Naive thymus-derived CD4-positive, alpha-beta T cell (primary cell): ENCODE measurements around the gene CAD. TPM values are rescaled to one million over a fixed set of nuclear protein-coding genes. Genes with fewer than 3 reads are reported as not detected.

Experiments
- ATAC-seq: fragments of 150-1000 bp; cut with Tn5 transposase; 2 replicates; pipeline ENCODE4 v1.10.0; 2021; ENCODE audit warnings: mild to moderate bottlenecking, moderate library complexity
- CTCF ChIA-PET: fragments of 350-600 bp; sonication (Branson Sonifier 250); formaldehyde crosslinking; loops from one replicate; lab custom pipeline; 2021; ENCODE audit warnings: antibody characterized with exemption; lab: Charles Lee
- POLR2A ChIA-PET: fragments of 350-600 bp; sonication (Branson Sonifier 250); formaldehyde crosslinking; loops from one replicate; lab custom pipeline; 2021; ENCODE audit warnings: antibody characterized with exemption, inconsistent platforms; lab: Charles Lee
- DNase-seq, 9 donors: peaks; one replicate each; pipeline versions ENCODE4 v3.0.0 to v3.0.0-alpha.2; 2020 to 2022; ENCODE audit warnings: mixed read lengths in 1 of 9
- H3K27ac ChIP-seq: one replicate; pipeline ENCODE4 v1.7.0; 2013; ENCODE audit warnings: mild to moderate bottlenecking, low read depth, low read length, moderate library complexity
- H3K27me3 ChIP-seq, 2 donors: one replicate each; pipeline ENCODE4 v1.7.0; 2013; ENCODE audit warnings: low read length in 2 of 2, mild to moderate bottlenecking in 2 of 2, moderate library complexity in 2 of 2; ENCODE audit not compliant: control insufficient read depth in 2 of 2, insufficient read depth in 2 of 2
- H3K36me3 ChIP-seq, 3 experiments: 1 replicate in 2 of 3; 2 replicates in 1 of 3; pipeline ENCODE4 v1.7.0; 2013; ENCODE audit warnings: low read length in 3 of 3, mild to moderate bottlenecking in 3 of 3, moderate library complexity in 1 of 3; ENCODE audit not compliant: insufficient read depth in 3 of 3, control insufficient read depth in 2 of 3
- H3K4me1 ChIP-seq, 2 donors: one replicate each; pipeline ENCODE4 v1.7.0; 2013; ENCODE audit warnings: low read length in 2 of 2, mild to moderate bottlenecking in 2 of 2, moderate library complexity in 1 of 2; ENCODE audit not compliant: control insufficient read depth in 2 of 2, insufficient read depth in 2 of 2
- H3K4me3 ChIP-seq: 2 replicates; pipeline ENCODE4 v1.7.0; 2013; ENCODE audit warnings: mild to moderate bottlenecking, low read length
- H3K9me3 ChIP-seq, 3 experiments: 1 replicate in 2 of 3; 2 replicates in 1 of 3; pipeline ENCODE4 v1.7.0; 2013; ENCODE audit warnings: low read length in 3 of 3; ENCODE audit not compliant: control insufficient read depth in 2 of 3
- H3K27ac Mint-ChIP-seq, 9 donors: one replicate each; pipeline ENCODE4 v1.8.0; 2020 to 2022; ENCODE audit warnings: mixed read lengths in 9 of 9, mild to moderate bottlenecking in 8 of 9, moderate library complexity in 5 of 9, inconsistent platforms in 2 of 9
- H3K27me3 Mint-ChIP-seq, 5 donors: one replicate each; pipeline ENCODE4 v1.8.0; 2021 to 2022; ENCODE audit warnings: mixed read lengths in 5 of 5, mild to moderate bottlenecking in 1 of 5
- H3K36me3 Mint-ChIP-seq, 5 donors: one replicate each; pipeline ENCODE4 v1.8.0; 2020 to 2022; ENCODE audit warnings: mixed read lengths in 5 of 5, mild to moderate bottlenecking in 3 of 5, inconsistent platforms in 1 of 5
- H3K4me1 Mint-ChIP-seq, 7 donors: one replicate each; pipeline ENCODE4 v1.8.0; 2020 to 2022; ENCODE audit warnings: mixed read lengths in 7 of 7, mild to moderate bottlenecking in 3 of 7, inconsistent platforms in 1 of 7
- H3K4me3 Mint-ChIP-seq, 10 donors: one replicate each; pipeline ENCODE4 v1.8.0; 2020 to 2022; ENCODE audit warnings: mild to moderate bottlenecking in 10 of 10, mixed read lengths in 10 of 10, moderate library complexity in 6 of 10, inconsistent platforms in 2 of 10
- H3K9me3 Mint-ChIP-seq, 11 donors: one replicate each; pipeline ENCODE4 v1.8.0; 2020 to 2022; ENCODE audit warnings: mixed read lengths in 11 of 11, mild to moderate bottlenecking in 4 of 11, inconsistent platforms in 1 of 11, moderate library complexity in 1 of 11
- intact Hi-C, 2 donors: fragments of 100-400 bp; cut with micrococcal nuclease; formaldehyde crosslinking; loops; one replicate each; pipeline ENCODE4 v1.15.1; 2023
- polyA plus RNA-seq, 2 donors: library from polyadenylated mRNA; unstranded; fragments of 300-500 nt; fragmentation: Illumina TruSeq; gene quantifications; one replicate each; pipeline ENCODE4 v1.2.3, GENCODE V29; 2021
- total RNA-seq, 6 experiments: library from RNA in 5 of 6; stranded (reverse) in 5 of 6; gene quantifications; 1 replicate in 5 of 6; 2 replicates in 1 of 6; pipeline ENCODE4 v1.2.3 and lab custom pipeline; 2021 to 2026

Gene CAD
- total and polyA plus RNA-seq, 7 experiments from 2014 or later = 19.6 to 65.7 (median 35.7) TPM

GRCh38 chr2:27205206-27205605 lies 12.0 kb upstream of the CAD start:
- no peaks in the 10 kb centered on the region for H3K27me3 Mint-ChIP-seq
- DNase-seq (no peak), ATAC-seq (no peak)
- CTCF ChIA-PET = interaction anchor here (0.5 kb wide), 1 partner anchor 115 kb away, joined by 5 read pairs; no protein-coding TSS in a partner anchor
- no peak overlapping the region for H3K4me3 ChIP-seq
- peaks cover 0 to 93% (median 4%) of the 10 kb centered on the region in 3 experiments for H3K36me3 ChIP-seq
- H3K9me3 Mint-ChIP-seq = peaks cover 0 to 1% (median 0%) of the 10 kb centered on the region in 11 donors
- H3K36me3 Mint-ChIP-seq = peaks cover 13 to 43% (median 20%) of the 10 kb centered on the region in 5 donors
- POLR2A ChIA-PET = no interaction called here
- peak overlapping the region in 1 of 9 donors; percentile 34 for H3K27ac Mint-ChIP-seq
- intact Hi-C loops = no loop called here
- no peak overlapping the region for H3K27ac ChIP-seq
- H3K4me3 Mint-ChIP-seq = no peak overlapping the region
- peaks cover 0 to 30% (median 12%) of the 10 kb centered on the region in 7 donors for H3K4me1 Mint-ChIP-seq
- H3K9me3 ChIP-seq = no peaks in the 10 kb centered on the region
- no peaks in the 10 kb centered on the region for H3K4me1 ChIP-seq
- H3K27me3 ChIP-seq = no peaks in the 10 kb centered on the region

GRCh38 chr2:27206346-27206745 lies 10.8 kb upstream of the CAD start:
- no peaks in the 10 kb centered on the region for H3K9me3 ChIP-seq
- Mint-ChIP-seq H3K9me3 (peaks cover 0 to 1% (median 0%) of the 10 kb centered on the region in 11 donors), H3K4me3 (no peak overlapping the region), H3K27ac (no peak overlapping the region), H3K4me1 (peaks cover 0 to 34% (median 16%) of the 10 kb centered on the region in 7 donors), H3K36me3 (peaks cover 13 to 43% (median 20%) of the 10 kb centered on the region in 5 donors), H3K27me3 (no peaks in the 10 kb centered on the region)
- H3K27me3 ChIP-seq = no peaks in the 10 kb centered on the region
- H3K4me1 ChIP-seq = peaks cover 0 to 4% of the 10 kb centered on the region in 2 donors
- H3K4me3 ChIP-seq = no peak overlapping the region
- ATAC-seq (no peak), DNase-seq (no peak)
- ChIA-PET CTCF (no interaction called here), POLR2A (no interaction called here)
- H3K27ac ChIP-seq = no peak overlapping the region
- peaks cover 0 to 83% (median 4%) of the 10 kb centered on the region in 3 experiments for H3K36me3 ChIP-seq
- intact Hi-C loops = no loop called here

GRCh38 chr2:27208486-27209050 lies 8.6 kb upstream of the CAD start:
- ChIA-PET CTCF (interaction anchor here (0.7 kb wide), 1 partner anchor 30 kb away, joined by 3 read pairs; no protein-coding TSS in a partner anchor), POLR2A (no interaction called here)
- intact Hi-C loops = no loop called here
- Mint-ChIP-seq H3K36me3 (peaks cover 4 to 42% (median 21%) of the 10 kb centered on the region in 5 donors), H3K27ac (no peak overlapping the region), H3K9me3 (no peaks in the 10 kb centered on the region), H3K27me3 (no peaks in the 10 kb centered on the region), H3K4me3 (peak overlapping the region in 1 of 10 donors; percentile 52), H3K4me1 (peaks cover 12 to 44% (median 30%) of the 10 kb centered on the region in 7 donors)
- Histone ChIP-seq H3K27me3 (no peaks in the 10 kb centered on the region), H3K4me1 (peaks cover 8 to 13% of the 10 kb centered on the region in 2 donors), H3K4me3 (no peak overlapping the region), H3K36me3 (peaks cover 0 to 65% (median 4%) of the 10 kb centered on the region in 3 experiments), H3K9me3 (no peaks in the 10 kb centered on the region), H3K27ac (no peak overlapping the region)
- no peak for DNase-seq
- ATAC-seq = no peak

- H3K27ac ChIP-seq = no peak overlapping the region
- no peaks in the 10 kb centered on the region for H3K9me3 ChIP-seq
- POLR2A ChIA-PET = no interaction called here
- CTCF ChIA-PET = no interaction called here
- Mint-ChIP-seq H3K27me3 (no peaks in the 10 kb centered on the region), H3K36me3 (peaks cover 4 to 38% (median 21%) of the 10 kb centered on the region in 5 donors), H3K27ac (peak overlapping the region; percentile 10 to 81 (median 72)), H3K4me3 (peak overlapping the region; percentile 21 to 76 (median 60)), H3K9me3 (no peaks in the 10 kb centered on the region), H3K4me1 (peaks cover 13 to 42% (median 36%) of the 10 kb centered on the region in 7 donors)
- peaks cover 9 to 14% of the 10 kb centered on the region in 2 donors for H3K4me1 ChIP-seq
- H3K27me3 ChIP-seq = no peaks in the 10 kb centered on the region
- intact Hi-C loops = loop anchor here (5.0 to 10.0 kb wide), 6 partner anchors 147 to 685 kb away; partner anchors contain the start of genes BABAM2 (in 1 of the 2), GTF3C2 (in 1 of the 2), IFT172 (in 1 of the 2) and MAPRE3 (in 1 of the 2)
- H3K4me3 ChIP-seq = no peak overlapping the region
- ATAC-seq = no peak
- peaks cover 0 to 53% (median 1%) of the 10 kb centered on the region in 3 experiments for H3K36me3 ChIP-seq
- no peak for DNase-seq
Measured at GRCh38 chr2:27209621-27210401, 7.4 kb upstream of the CAD start.

- H3K27me3 Mint-ChIP-seq = no peaks in the 10 kb centered on the region
- intact Hi-C loops = loop anchor here (5.0 to 10.0 kb wide), 6 partner anchors 146 to 683 kb away; partner anchors contain the start of genes BABAM2 (in 1 of the 2), GTF3C2 (in 1 of the 2), IFT172 (in 1 of the 2) and MAPRE3 (in 1 of the 2)
- Histone ChIP-seq H3K36me3 (peaks cover 0 to 41% (median 0%) of the 10 kb centered on the region in 3 experiments), H3K9me3 (no peaks in the 10 kb centered on the region), H3K4me1 (peaks cover 11 to 14% of the 10 kb centered on the region in 2 donors), H3K4me3 (peak overlapping the region; percentile 91), H3K27me3 (no peaks in the 10 kb centered on the region), H3K27ac (peak overlapping the region; percentile 100)
- peak overlapping the region; percentile 92 to 100 (median 97) for H3K27ac Mint-ChIP-seq
- DNase-seq (peak in 3 of 9 donors; percentile 10 to 13 (median 10)), ATAC-seq (no peak)
- peaks cover 4 to 33% (median 16%) of the 10 kb centered on the region in 5 donors for H3K36me3 Mint-ChIP-seq
- H3K4me3 Mint-ChIP-seq = peak overlapping the region; percentile 89 to 100 (median 96)
- H3K4me1 Mint-ChIP-seq = peaks cover 13 to 45% (median 39%) of the 10 kb centered on the region in 7 donors
- no peaks in the 10 kb centered on the region for H3K9me3 Mint-ChIP-seq
- POLR2A ChIA-PET = interaction anchor here (0.6 to 1.9 kb wide), 16 partner anchors 29 to 1178 kb away, joined by 3 to 16 read pairs (median 3); partner anchors contain the start of genes ABHD1, AGBL5, GTF3C2 and OST4
- CTCF ChIA-PET = no interaction called here
Measured at GRCh38 chr2:27211241-27211942, 5.8 kb upstream of the CAD start.
